Measurements from ENCODE around the gene TET3. TPM values are rescaled to one million over a fixed set of nuclear protein-coding genes. Genes with fewer than 3 reads are reported as not detected.

Gene TET3
- polyA plus RNA-seq, 1 donor from 2014 or later, result 18.2 TPM

GRCh38 chr2:73989972-73990371 is 5.3 kb downstream of the TET3 start:
- Histone ChIP-seq H4K20me1 (ENCODE audit: insufficient read depth) (no peaks in the 10 kb centered on the region), H3K79me2 (replicated peaks; ENCODE audit: insufficient read depth, low read length) (peaks cover 94% of the 10 kb centered on the region), H3K4me3 (ENCODE audit: low read length) (peak overlapping the region; percentile 90), H3F3A (ENCODE audit: insufficient read depth, low read length, poor library complexity, severe bottlenecking) (no peaks in the 10 kb centered on the region), H3K36me3 (ENCODE audit: insufficient read depth, low read length) (no peaks in the 10 kb centered on the region), H2AFZ (ENCODE audit: low read depth, low read length) (no peak overlapping the region), H3K9ac (ENCODE audit: low read length) (no peak overlapping the region), H3K27ac (ENCODE audit: low read length) (no peak overlapping the region), H3K27me3 (ENCODE audit: insufficient read depth, low read depth, low read length) (no peaks in the 10 kb centered on the region), H3K9me2 (ENCODE audit: insufficient read depth, low read length) (no peaks in the 10 kb centered on the region), H3K9me3 (ENCODE audit: low read length) (no peaks in the 10 kb centered on the region), H3K4me2 (ENCODE audit: low read length) (no peak overlapping the region)
- TF ChIP-seq REST (IDR thresholded peaks at IDR 0.05; ENCODE audit: borderline replicate concordance) (no peak), POLR2AphosphoS5 (IDR thresholded peaks at IDR 0.05) (no peak), SMC3 (conservative IDR thresholded peaks at IDR 0.05; ENCODE audit: poor library complexity) (no peak), EP300 (conservative IDR thresholded peaks at IDR 0.05; ENCODE audit: poor library complexity, severe bottlenecking) (no peak), RAD21 (conservative IDR thresholded peaks at IDR 0.05) (no peak), TAF1 (IDR thresholded peaks at IDR 0.05; ENCODE audit: low read depth) (no peak), MXI1 (conservative IDR thresholded peaks at IDR 0.05; ENCODE audit: poor library complexity, severe bottlenecking) (no peak), EZH2 (IDR thresholded peaks at IDR 0.05; ENCODE audit: borderline replicate concordance, insufficient read depth, low read length, poor library complexity, severe bottlenecking) (no peak)
- TF ChIP-seq, protein P1, sequence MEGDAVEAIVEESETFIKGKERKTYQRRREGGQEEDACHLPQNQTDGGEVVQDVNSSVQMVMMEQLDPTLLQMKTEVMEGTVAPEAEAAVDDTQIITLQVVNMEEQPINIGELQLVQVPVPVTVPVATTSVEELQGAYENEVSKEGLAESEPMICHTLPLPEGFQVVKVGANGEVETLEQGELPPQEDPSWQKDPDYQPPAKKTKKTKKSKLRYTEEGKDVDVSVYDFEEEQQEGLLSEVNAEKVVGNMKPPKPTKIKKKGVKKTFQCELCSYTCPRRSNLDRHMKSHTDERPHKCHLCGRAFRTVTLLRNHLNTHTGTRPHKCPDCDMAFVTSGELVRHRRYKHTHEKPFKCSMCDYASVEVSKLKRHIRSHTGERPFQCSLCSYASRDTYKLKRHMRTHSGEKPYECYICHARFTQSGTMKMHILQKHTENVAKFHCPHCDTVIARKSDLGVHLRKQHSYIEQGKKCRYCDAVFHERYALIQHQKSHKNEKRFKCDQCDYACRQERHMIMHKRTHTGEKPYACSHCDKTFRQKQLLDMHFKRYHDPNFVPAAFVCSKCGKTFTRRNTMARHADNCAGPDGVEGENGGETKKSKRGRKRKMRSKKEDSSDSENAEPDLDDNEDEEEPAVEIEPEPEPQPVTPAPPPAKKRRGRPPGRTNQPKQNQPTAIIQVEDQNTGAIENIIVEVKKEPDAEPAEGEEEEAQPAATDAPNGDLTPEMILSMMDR (IDR thresholded peaks at IDR 0.05; ENCODE audit: poor library complexity, severe bottlenecking), result no peak

- Histone ChIP-seq H3K27me3 (ENCODE audit: insufficient read depth, low read depth, low read length) (no peaks in the 10 kb centered on the region), H3K79me2 (replicated peaks; ENCODE audit: insufficient read depth, low read length) (peaks cover 99% of the 10 kb centered on the region), H3K27ac (ENCODE audit: low read length) (no peak overlapping the region), H3K9me3 (ENCODE audit: low read length) (no peaks in the 10 kb centered on the region), H3K9ac (ENCODE audit: low read length) (no peak overlapping the region), H4K20me1 (ENCODE audit: insufficient read depth) (no peaks in the 10 kb centered on the region), H3K9me2 (ENCODE audit: insufficient read depth, low read length) (no peaks in the 10 kb centered on the region), H2AFZ (ENCODE audit: low read depth, low read length) (no peak overlapping the region), H3K4me2 (ENCODE audit: low read length) (no peak overlapping the region), H3K36me3 (ENCODE audit: insufficient read depth, low read length) (no peaks in the 10 kb centered on the region), H3F3A (ENCODE audit: insufficient read depth, low read length, poor library complexity, severe bottlenecking) (no peaks in the 10 kb centered on the region), H3K4me3 (ENCODE audit: low read length) (peak overlapping the region; percentile 90)
- TF ChIP-seq POLR2AphosphoS5 (IDR thresholded peaks at IDR 0.05), result no peak
- TF ChIP-seq EP300 (conservative IDR thresholded peaks at IDR 0.05; ENCODE audit: poor library complexity, severe bottlenecking), result no peak
- TF ChIP-seq, protein P1 (IDR thresholded peaks at IDR 0.05; ENCODE audit: poor library complexity, severe bottlenecking), result no peak
- no peak for TF ChIP-seq REST (IDR thresholded peaks at IDR 0.05; ENCODE audit: borderline replicate concordance)
- TF ChIP-seq RAD21 (conservative IDR thresholded peaks at IDR 0.05), result no peak
- no peak for TF ChIP-seq SMC3 (conservative IDR thresholded peaks at IDR 0.05; ENCODE audit: poor library complexity)
- TF ChIP-seq EZH2 (IDR thresholded peaks at IDR 0.05; ENCODE audit: borderline replicate concordance, insufficient read depth, low read length, poor library complexity, severe bottlenecking), result no peak
- no peak for TF ChIP-seq TAF1 (IDR thresholded peaks at IDR 0.05; ENCODE audit: low read depth)
- no peak for TF ChIP-seq MXI1 (conservative IDR thresholded peaks at IDR 0.05; ENCODE audit: poor library complexity, severe bottlenecking)
Measured at GRCh38 chr2:73990531-73990930, 5.8 kb downstream of the TET3 start.
